Islet precursor cell (in vitro differentiated cells): Measurements from ENCODE around the gene ATXN7L3B.

Source experiments
- DNase-seq: peaks from one replicate; pipeline ENCODE4 v3.0.0-alpha.2; 2018

The ATXN7L3B gene

GRCh38 chr12:74537707-74538385 lies at the start of gene ATXN7L3B:
Gene ATXN7L3B, plus strand, starts transcription at chr12:74537835. Its CDS starts 278 bp downstream, at chr12:74538113.
- peak; percentile 98 for DNase-seq

- DNase-seq = no peak
Measured at GRCh38 chr12:74488134-74488533, 49.5 kb upstream of the ATXN7L3B start.

GRCh38 chr12:74489543-74489942 lies 48.1 kb upstream of the ATXN7L3B start:
- no peak for DNase-seq

- DNase-seq = no peak
Measured at GRCh38 chr12:74490390-74491064, 47.1 kb upstream of the ATXN7L3B start.

GRCh38 chr12:74491374-74491773 lies 46.3 kb upstream of the ATXN7L3B start:
- no peak for DNase-seq

- no peak for DNase-seq
Measured at GRCh38 chr12:74499192-74499591, 38.4 kb upstream of the ATXN7L3B start.

- peak; percentile 72 for DNase-seq
Measured at GRCh38 chr12:74508873-74509657, 28.6 kb upstream of the ATXN7L3B start.

- no peak for DNase-seq
Measured at GRCh38 chr12:74509886-74510285, 27.7 kb upstream of the ATXN7L3B start.

- peak; percentile 55 for DNase-seq
Measured at GRCh38 chr12:74514098-74514872, 23.4 kb upstream of the ATXN7L3B start.

- DNase-seq = no peak
Measured at GRCh38 chr12:74515849-74516248, 21.8 kb upstream of the ATXN7L3B start.

GRCh38 chr12:74526535-74526934 lies 11.1 kb upstream of the ATXN7L3B start:
- DNase-seq = no peak

GRCh38 chr12:74527491-74527890 lies 10.1 kb upstream of the ATXN7L3B start:
- no peak for DNase-seq

GRCh38 chr12:74530676-74531075 lies 7.0 kb upstream of the ATXN7L3B start:
- DNase-seq = no peak

GRCh38 chr12:74535536-74535935 lies 2.1 kb upstream of the ATXN7L3B start:
- no peak for DNase-seq

- DNase-seq = no peak
Measured at GRCh38 chr12:74537126-74537706, 419 bp upstream of the ATXN7L3B start.

- DNase-seq = peak; percentile 54
Measured at GRCh38 chr12:74538491-74539258, 1.0 kb downstream of the ATXN7L3B start.

GRCh38 chr12:74539261-74539660 lies 1.6 kb downstream of the ATXN7L3B start:
- peak; percentile 75 for DNase-seq

- DNase-seq = no peak
Measured at GRCh38 chr12:74539765-74540526, 2.3 kb downstream of the ATXN7L3B start.

- DNase-seq = no peak
Measured at GRCh38 chr12:74541074-74541473, 3.4 kb downstream of the ATXN7L3B start.

GRCh38 chr12:74547249-74547648 lies 9.6 kb downstream of the ATXN7L3B start:
- no peak for DNase-seq

GRCh38 chr12:74551291-74551690 lies 13.7 kb downstream of the ATXN7L3B start:
- DNase-seq = no peak
